SK-N-MC (cell line): ENCODE data around the gene HBE1.
"Not testable (repeated sequence)": the region's sequence is repeated elsewhere in the genome, so short reads cannot be mapped to it uniquely, and the experiment has no call there.

Experiments used
- EZH2 ChIP-seq: fragments of 200-600 bp; sonication (generic); IDR thresholded peaks from one replicate; pipeline ENCODE4 v1.6.1; 2017; ENCODE audit warnings: antibody characterized with exemption
- POLR2AphosphoS5 ChIP-seq: IDR thresholded peaks from 2 replicates; pipeline ENCODE4 v1.6.1; 2012; ENCODE audit warnings: mild to moderate bottlenecking, low read depth, low read length, borderline replicate concordance

DNA sequence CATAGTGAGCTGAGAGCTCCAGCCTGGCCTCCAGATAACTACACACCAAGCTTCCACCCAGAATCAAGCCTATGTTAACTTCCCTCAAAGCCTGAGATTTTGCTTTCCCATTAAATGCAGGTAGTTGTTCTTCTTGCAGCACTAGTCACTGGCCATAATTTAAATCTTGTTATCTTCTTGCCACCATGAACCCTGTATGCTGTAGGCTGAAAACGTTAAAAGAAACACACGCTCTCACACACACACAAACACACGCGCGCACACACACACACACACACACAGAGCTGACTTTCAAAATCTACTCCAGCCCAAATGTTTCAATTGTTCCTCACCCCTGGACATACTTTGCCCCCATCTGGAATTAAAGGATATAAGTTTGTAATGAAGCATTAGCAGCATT, 16.3 kb downstream of the HBE1 start:
- not testable (repeated sequence) for TF ChIP-seq POLR2AphosphoS5, EZH2
